IMR-90 (cell line): ENCODE measurements around the gene SSX4B. TPM values are rescaled to one million over a fixed set of nuclear protein-coding genes. Genes with fewer than 3 reads are reported as not detected.
"Not testable (repeated sequence)": the region's sequence is repeated elsewhere in the genome, so short reads cannot be mapped to it uniquely, and the experiment has no call there.

Source experiments
- ATAC-seq: fragments of 200-7000 bp; cut with Tn5 transposase; 2 replicates; pipeline ENCODE4 v1.9.1; 2020; ENCODE audit warnings: low read depth, mild to moderate bottlenecking, moderate library complexity
- BruUV-seq: library from RNA; stranded (reverse); fragments of 400-500 nt; replicated peaks from 2 replicates; lab custom pipeline; 2021; lab: Mats Ljungman, UMichigan
- CTCF ChIA-PET: fragments of 300-600 bp; formaldehyde crosslinking; extraction: SDS; loops from one replicate; lab custom pipeline; 2021; ENCODE audit warnings: antibody characterized with exemption; lab: Yijun Ruan, JAX
- POLR2A ChIA-PET: fragments of 300-600 bp; sonication (Branson Sonifier 250); formaldehyde crosslinking; loops from one replicate; lab custom pipeline; 2022; ENCODE audit warnings: antibody characterized with exemption; ENCODE audit not compliant: unreplicated experiment; lab: Charles Lee
- DNase-seq: peaks from one replicate; pipeline ENCODE4 v3.0.0; 2013
- H2AFZ ChIP-seq: replicated peaks from 2 replicates; pipeline ENCODE3; 2013; ENCODE audit warnings: low read length, mild to moderate bottlenecking; ENCODE audit not compliant: poor library complexity
- H2AK5ac ChIP-seq: 2 replicates; pipeline ENCODE4 v1.6.1; 2013; ENCODE audit warnings: low read depth, low read length, inconsistent platforms
- H2AK9ac ChIP-seq: replicated peaks from 2 replicates; pipeline ENCODE3; 2013; ENCODE audit warnings: mild to moderate bottlenecking, low read depth, low read length, moderate library complexity; ENCODE audit not compliant: poor library complexity
- H2BK120ac ChIP-seq: 2 replicates; pipeline ENCODE4 v1.6.1; 2013; ENCODE audit warnings: low read depth, low read length, inconsistent platforms
- H2BK15ac ChIP-seq: 3 replicates; pipeline ENCODE4 v1.6.1; 2013; ENCODE audit warnings: low read depth, low read length, inconsistent platforms
- H2BK20ac ChIP-seq: 2 replicates; pipeline ENCODE4 v1.6.1; 2013; ENCODE audit warnings: low read depth, mild to moderate bottlenecking, inconsistent platforms, low read length, moderate library complexity
- H2BK5ac ChIP-seq: 2 replicates; pipeline ENCODE4 v1.6.1; 2013; ENCODE audit warnings: mild to moderate bottlenecking, low read depth, low read length, inconsistent platforms; ENCODE audit not compliant: poor library complexity, severe bottlenecking
- H3K14ac ChIP-seq: replicated peaks from 2 replicates; pipeline ENCODE4 v1.6.1; 2013; ENCODE audit warnings: low read depth, low read length, inconsistent platforms
- H3K18ac ChIP-seq: 2 replicates; pipeline ENCODE4 v1.6.1; 2013; ENCODE audit warnings: low read depth, low read length, control low read depth
- H3K23ac ChIP-seq: 2 replicates; pipeline ENCODE4 v1.6.1; 2013; ENCODE audit warnings: low read depth, low read length, inconsistent platforms
- H3K27ac ChIP-seq: 2 replicates; pipeline ENCODE4 v1.5.1; 2013; ENCODE audit warnings: mild to moderate bottlenecking, control low read depth, low read length; ENCODE audit not compliant: insufficient read depth
- H3K27me3 ChIP-seq: 2 replicates; pipeline ENCODE4 v1.6.1; 2013; ENCODE audit warnings: low read length; ENCODE audit not compliant: control insufficient read depth, insufficient read depth
- H3K36me3 ChIP-seq: 2 replicates; pipeline ENCODE4 v1.6.1; 2013; ENCODE audit warnings: low read length, mixed read lengths; ENCODE audit not compliant: control insufficient read depth, insufficient read depth
- H3K4ac ChIP-seq: 2 replicates; pipeline ENCODE4 v1.6.1; 2013; ENCODE audit warnings: low read depth, low read length, inconsistent platforms
- H3K4me1 ChIP-seq: 2 replicates; pipeline ENCODE4 v1.6.1; 2013; ENCODE audit warnings: low read length, mixed read lengths; ENCODE audit not compliant: control insufficient read depth, insufficient read depth
- H3K4me2 ChIP-seq: 2 replicates; pipeline ENCODE4 v1.6.1; 2013; ENCODE audit warnings: low read depth, mild to moderate bottlenecking, control low read depth, low read length, moderate library complexity
- H3K4me3 ChIP-seq: 2 replicates; pipeline ENCODE4 v1.5.1; 2013; ENCODE audit warnings: low read depth, mild to moderate bottlenecking, control low read depth, low read length, moderate library complexity; ENCODE audit not compliant: insufficient read depth
- H3K56ac ChIP-seq: 2 replicates; pipeline ENCODE4 v1.6.1; 2013; ENCODE audit warnings: low read length, inconsistent platforms; ENCODE audit not compliant: insufficient read depth; ENCODE audit errors: extremely low read depth
- H3K79me1 ChIP-seq, 2 experiments: 2 replicates each; pipeline ENCODE4 v1.6.1; 2013; ENCODE audit warnings: low read length in 2 of 2, inconsistent platforms in 1 of 2, low read depth in 1 of 2
- H3K9ac ChIP-seq: 2 replicates; pipeline ENCODE4 v1.6.1; 2013; ENCODE audit warnings: low read depth, low read length, control low read depth
- H3K9me1 ChIP-seq: 2 replicates; pipeline ENCODE4 v1.6.1; 2013; ENCODE audit warnings: low read length, inconsistent platforms; ENCODE audit not compliant: insufficient read depth
- H3K9me3 ChIP-seq: 2 replicates; pipeline ENCODE4 v1.6.1; 2013; ENCODE audit warnings: low read length; ENCODE audit not compliant: control insufficient read depth, insufficient read depth
- H4K20me1 ChIP-seq: 2 replicates; pipeline ENCODE4 v1.6.1; 2013; ENCODE audit warnings: low read length, inconsistent platforms; ENCODE audit not compliant: insufficient read depth
- H4K5ac ChIP-seq: 2 replicates; pipeline ENCODE4 v1.6.1; 2013; ENCODE audit warnings: mild to moderate bottlenecking, low read depth, low read length, control low read depth
- H4K8ac ChIP-seq, 2 experiments: 2 replicates each; pipeline ENCODE4 v1.6.1; 2013; ENCODE audit warnings: low read depth in 2 of 2, low read length in 2 of 2, control low read depth in 1 of 2, inconsistent platforms in 1 of 2
- H4K91ac ChIP-seq: 2 replicates; pipeline ENCODE4 v1.6.1; 2013; ENCODE audit warnings: low read depth, low read length, inconsistent platforms; ENCODE audit not compliant: insufficient read depth
- MAFK ChIP-seq: IDR thresholded peaks from 2 replicates; pipeline ENCODE4 v1.6.1; 2012; ENCODE audit warnings: low read depth, low read length, improper control_type of control experiment
- WGBS, 2 experiments: methylation state at CpG; one replicate each; pipeline versions ENCODE4 v1.1.5 to v1.1.7; 2013; ENCODE audit warnings: missing lambda C conversion rate in 2 of 2; ENCODE audit not compliant: insufficient read length in 1 of 2; ENCODE audit errors: extremely low coverage in 2 of 2; 5-methylcytosine and 5-hydroxymethylcytosine counted together
- dilution Hi-C: fragments of 300-500 bp; cut with HindIII; formaldehyde crosslinking; loops from one replicate; pipeline ENCODE4 v1.14.3; 2018; ENCODE audit warnings: low sequenced_read_pairs; ENCODE audit not compliant: unreplicated experiment
- in situ Hi-C: fragments of 300-500 bp; cut with MboI; formaldehyde crosslinking; loops from 3 replicates; pipeline ENCODE4 v1.14.3; 2019; ENCODE audit warnings: low sequenced_read_pairs, inconsistent platforms, mixed read lengths
- intact Hi-C: fragments of 100-400 bp; cut with micrococcal nuclease; formaldehyde crosslinking; loops from 2 replicates; pipeline ENCODE4 v1.10.0; 2022
- polyA plus RNA-seq, 3 experiments: library from polyadenylated mRNA; depleted of rRNA; stranded (reverse); fragments of >200 nt; gene quantifications; 2 replicates each; pipeline ENCODE4 v1.2.3, GENCODE V29; 2012; ENCODE audit warnings: low replicate concordance in 1 of 3
- total RNA-seq: library from RNA; depleted of rRNA; stranded (reverse); fragments of >200 nt; gene quantifications from 2 replicates; pipeline ENCODE4 v1.2.3, GENCODE V29; 2012

The SSX4B gene
- total and polyA plus RNA-seq, 2 of the 4 experiments (the other 2 are of a cell fraction), result not detected

GRCh38 chrX:48429606-48430005 lies 17.8 kb upstream of the SSX4B start:
- H3K23ac ChIP-seq, H4K5ac ChIP-seq, POLR2A ChIA-PET, H2AFZ ChIP-seq, H2BK20ac ChIP-seq, H3K9me1 ChIP-seq, H3K27me3 ChIP-seq, BruUV-seq, H3K18ac ChIP-seq, H2BK120ac ChIP-seq, DNase-seq, H2BK15ac ChIP-seq, H2AK9ac ChIP-seq, H3K4ac ChIP-seq, H3K4me3 ChIP-seq, H3K27ac ChIP-seq, H4K8ac ChIP-seq, H3K9ac ChIP-seq, H3K9me3 ChIP-seq, H3K4me1 ChIP-seq, ATAC-seq, H3K36me3 ChIP-seq, H3K14ac ChIP-seq, H3K56ac ChIP-seq, CTCF ChIA-PET, intact Hi-C loops, H2BK5ac ChIP-seq, H3K79me1 ChIP-seq, H3K4me2 ChIP-seq, in situ Hi-C loops, H4K20me1 ChIP-seq, H4K91ac ChIP-seq, H2AK5ac ChIP-seq, dilution Hi-C loops: not testable (repeated sequence)
- no CpG with 5 or more reads among the region's 5 CpGs for WGBS, 2 experiments
- TF ChIP-seq MAFK, result peak; percentile 44; the same call in 1 of the 2 replicates

- H3K27me3 ChIP-seq, H3K9ac ChIP-seq, H2BK15ac ChIP-seq, BruUV-seq, H2AK5ac ChIP-seq, dilution Hi-C loops, H4K91ac ChIP-seq, H2BK20ac ChIP-seq, H3K56ac ChIP-seq, H3K4me3 ChIP-seq, H3K14ac ChIP-seq, ATAC-seq, H3K9me1 ChIP-seq, H4K20me1 ChIP-seq, DNase-seq, H2BK120ac ChIP-seq, H3K23ac ChIP-seq, in situ Hi-C loops, H2BK5ac ChIP-seq, H3K4me1 ChIP-seq, H4K8ac ChIP-seq, H3K79me1 ChIP-seq, CTCF ChIA-PET, H3K27ac ChIP-seq, POLR2A ChIA-PET, H3K18ac ChIP-seq, H2AFZ ChIP-seq, intact Hi-C loops, H3K9me3 ChIP-seq, H2AK9ac ChIP-seq, H3K4me2 ChIP-seq, H4K5ac ChIP-seq, H3K36me3 ChIP-seq, H3K4ac ChIP-seq: not testable (repeated sequence)
- WGBS, 2 experiments, result no CpG with 5 or more reads among the region's 12 CpGs
Observed at GRCh38 chrX:48427027-48427716, 15.4 kb upstream of the SSX4B start.
